ENCODE results near the gene DTYMK.

DNA sequence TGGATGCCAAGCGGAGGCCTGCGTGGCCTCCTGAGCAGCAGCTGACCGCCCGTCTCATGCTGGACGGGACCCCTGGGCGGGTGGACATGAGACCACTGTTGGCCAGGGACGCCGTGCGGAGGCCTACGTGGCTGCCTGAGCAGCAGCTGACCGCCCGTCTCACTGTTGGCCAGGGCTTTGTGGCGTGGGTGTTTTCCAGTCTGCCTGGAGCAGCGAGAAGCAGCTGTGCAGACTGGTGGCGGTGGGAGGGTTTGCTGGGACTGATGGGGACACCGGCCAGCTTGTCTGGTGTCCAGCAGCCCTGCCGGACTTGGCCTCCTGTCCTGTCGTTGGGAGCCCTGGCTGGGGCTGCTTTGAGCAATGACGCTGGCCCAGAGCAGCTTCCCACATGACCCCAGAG, 42.0 kb upstream of the DTYMK start:
- TF ChIP-seq CTCF (IDR thresholded peaks at IDR 0.05) (no peak), POLR2A (IDR thresholded peaks at IDR 0.05) (no peak)
